ENCODE measurements around the gene MEG3. TPM values are rescaled to one million over a fixed set of nuclear protein-coding genes. Genes with fewer than 3 reads are reported as not detected.
A peak's percentile ranks its signal among the peaks of the same experiment; 100 is the strongest.

The MEG3 gene
- total and polyA plus RNA-seq, 8 donors, result 15.9 to 398 (median 329) TPM

GRCh38 chr14:100855256-100855930 lies 29.5 kb downstream of the MEG3 start:
- no peak overlapping the region for H3K27ac ChIP-seq
- ATAC-seq (no peak), DNase-seq (no peak)
- no peaks in the 10 kb centered on the region for H3K9me3 ChIP-seq
- no peak for TF ChIP-seq CTCF (IDR thresholded peaks at IDR 0.05)
- no peaks in the 10 kb centered on the region for H3K4me1 ChIP-seq
- H3K4me3 ChIP-seq, result no peak overlapping the region
- intact Hi-C loops (cut with DNase I), result no loop called here
- no peaks in the 10 kb centered on the region for H3K36me3 ChIP-seq
- peaks cover 0 to 20% of the 10 kb centered on the region in 2 donors for H3K27me3 ChIP-seq

GRCh38 chr14:100856056-100856950 lies 30.4 kb downstream of the MEG3 start:
- no peaks in the 10 kb centered on the region for H3K36me3 ChIP-seq
- no peak for ATAC-seq
- no peaks in the 10 kb centered on the region for H3K4me1 ChIP-seq
- no peak overlapping the region for H3K27ac ChIP-seq
- H3K27me3 ChIP-seq, result peaks cover 0 to 27% of the 10 kb centered on the region in 2 donors
- no peak overlapping the region for H3K4me3 ChIP-seq
- DNase-seq, result no peak
- no peaks in the 10 kb centered on the region for H3K9me3 ChIP-seq
- intact Hi-C loops (cut with DNase I), result no loop called here
- TF ChIP-seq CTCF (IDR thresholded peaks at IDR 0.05), result no peak

- Histone ChIP-seq H3K9me3 (no peaks in the 10 kb centered on the region), H3K27me3 (peaks cover 0 to 29% of the 10 kb centered on the region in 2 donors), H3K4me1 (no peaks in the 10 kb centered on the region), H3K4me3 (no peak overlapping the region), H3K36me3 (no peaks in the 10 kb centered on the region), H3K27ac (no peak overlapping the region)
- intact Hi-C loops (cut with DNase I), result no loop called here
- TF ChIP-seq CTCF (IDR thresholded peaks at IDR 0.05), result no peak
- DNase-seq (no peak), ATAC-seq (no peak)
These were observed 31.5 kb downstream of the MEG3 start for GRCh38 chr14:100857233-100857922.

GRCh38 chr14:100857923-100858837 lies 32.3 kb downstream of the MEG3 start:
- Histone ChIP-seq H3K9me3 (no peaks in the 10 kb centered on the region), H3K27me3 (peaks cover 0 to 30% of the 10 kb centered on the region in 2 donors), H3K36me3 (no peaks in the 10 kb centered on the region), H3K27ac (no peak overlapping the region), H3K4me1 (no peaks in the 10 kb centered on the region), H3K4me3 (no peak overlapping the region)
- ATAC-seq (no peak), DNase-seq (peak in 2 of 4 donors; percentile 10 to 61)
- intact Hi-C loops (cut with DNase I), result no loop called here
- no peak for TF ChIP-seq CTCF (IDR thresholded peaks at IDR 0.05)
